HG03066 (cell line): ENCODE results near the gene AP3D1.

Source experiments
- ATAC-seq: cut with Tn5 transposase; IDR thresholded peaks from one replicate; pipeline ENCODE4 v1.9.1; 2021; ENCODE audit warnings: low read depth; ENCODE audit not compliant: unreplicated experiment

AP3D1 gene

DNA sequence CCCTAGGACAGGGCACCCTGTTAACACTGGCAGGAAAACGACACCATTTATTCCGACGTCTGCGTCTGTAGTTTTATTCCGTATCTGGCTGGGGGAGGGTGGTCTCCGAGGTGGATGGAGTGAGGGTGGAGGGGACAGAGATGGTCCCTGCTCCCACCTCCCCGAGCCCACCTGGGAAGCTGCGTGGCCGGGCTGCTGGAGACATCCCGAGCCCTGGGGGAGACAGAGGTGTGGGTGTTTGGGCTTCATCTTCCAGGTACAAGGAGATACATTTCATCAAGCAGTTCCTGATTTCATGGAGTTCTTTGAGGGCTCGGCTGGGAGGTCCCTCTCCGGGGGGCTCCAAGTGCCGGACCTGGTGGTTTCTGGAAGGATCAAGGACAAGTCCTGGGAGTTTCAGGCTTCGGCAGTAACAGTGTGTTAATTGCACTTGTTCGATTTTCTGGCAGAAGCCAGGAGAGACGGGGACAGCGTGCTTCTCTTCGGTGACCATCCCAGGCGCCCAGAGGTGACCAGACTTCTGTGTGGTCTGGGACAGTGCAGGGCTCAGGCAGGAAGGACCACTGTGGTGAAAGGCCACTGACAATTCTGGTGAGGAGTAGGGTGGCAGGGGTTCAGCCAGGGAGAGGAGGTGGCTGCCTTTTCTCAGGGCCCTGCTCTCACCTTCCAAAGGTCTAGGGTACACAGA lies 80.2 kb downstream of the AP3D1 start:
- ATAC-seq: no peak

DNA sequence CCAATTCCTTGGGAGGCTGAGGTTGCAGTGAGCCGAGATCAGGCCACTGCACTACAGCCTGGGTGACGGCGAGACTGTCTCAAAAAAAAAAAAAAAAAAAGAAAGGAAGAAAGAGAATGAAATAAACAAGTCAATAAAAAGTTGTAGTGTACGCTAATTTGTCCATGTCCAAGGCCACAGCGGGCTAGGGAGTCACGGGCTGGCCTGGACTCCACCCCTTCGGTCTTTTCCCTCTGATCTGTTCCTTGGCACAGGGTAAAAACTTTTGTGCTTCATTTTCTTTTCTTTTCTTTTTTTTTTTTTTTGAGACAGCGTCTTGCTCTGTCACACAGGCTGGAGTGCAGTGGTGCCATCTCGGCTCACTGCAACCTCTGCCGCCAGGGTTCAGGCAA lies 80.9 kb downstream of the AP3D1 start:
- ATAC-seq: no peak

- ATAC-seq: no peak
Measured at GRCh38 chr19:2064788-2065524, 86.4 kb downstream of the AP3D1 start.

DNA sequence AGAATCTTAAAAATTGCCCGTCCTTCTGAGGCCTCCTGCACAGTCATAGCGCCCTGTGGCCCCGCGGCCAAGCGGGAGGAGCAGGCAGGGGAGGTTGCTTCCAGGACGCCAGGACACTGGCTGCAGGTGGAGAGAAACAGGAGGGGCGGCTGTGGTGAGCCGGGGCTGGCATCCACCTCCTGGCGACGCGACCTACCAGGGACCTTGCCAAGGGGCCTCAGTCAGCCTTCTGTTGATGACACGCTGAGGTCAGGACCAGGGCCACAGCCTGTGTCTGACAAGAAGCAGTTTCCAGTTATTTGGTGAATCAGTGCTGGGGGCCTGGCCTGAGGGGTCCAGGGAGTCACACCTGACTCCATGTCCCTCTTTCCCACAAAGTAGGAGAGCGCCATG lies 87.0 kb downstream of the AP3D1 start:
- ATAC-seq: no peak

DNA sequence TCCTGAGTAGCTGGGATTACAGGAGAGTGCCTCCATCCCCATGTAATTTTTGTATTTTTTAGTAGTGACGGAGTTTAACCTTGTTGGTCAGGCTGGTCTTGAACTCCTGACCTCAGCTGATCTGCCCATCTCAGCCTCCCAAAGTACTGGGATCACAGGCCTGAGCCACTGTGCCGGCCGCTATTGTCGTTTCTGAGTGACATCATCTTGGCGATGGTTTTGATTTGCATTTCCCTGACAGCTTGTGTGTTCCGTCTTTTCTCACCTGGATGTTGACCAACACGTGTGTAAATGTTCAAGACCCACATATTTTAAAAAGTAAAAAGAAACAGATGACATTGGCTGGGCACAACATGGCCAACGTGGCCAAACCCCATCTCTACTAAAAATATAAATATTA lies 87.5 kb downstream of the AP3D1 start:
- ATAC-seq: no peak

DNA sequence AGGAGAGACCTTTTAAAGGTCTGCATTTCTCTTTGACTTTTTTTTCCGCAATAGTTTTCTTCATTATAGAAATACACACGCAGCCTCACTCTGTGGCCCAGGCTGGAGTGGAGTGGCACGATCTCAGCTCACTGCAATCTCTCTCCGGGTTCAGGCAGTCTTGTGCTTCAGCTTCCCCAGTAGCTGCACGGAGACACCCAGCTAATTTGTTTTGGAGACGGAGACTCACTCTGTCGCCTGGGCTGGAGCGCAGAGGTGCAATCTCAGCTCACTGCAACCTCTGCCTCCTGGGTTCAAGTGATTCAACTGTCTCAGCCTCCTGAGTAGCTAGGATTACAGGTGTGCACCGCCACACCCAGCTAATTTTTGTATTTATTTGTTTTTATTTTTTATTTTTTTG lies 88.6 kb downstream of the AP3D1 start:
- no peak for ATAC-seq

- no peak for ATAC-seq
Measured at GRCh38 chr19:2062389-2062729, 89.0 kb downstream of the AP3D1 start.

- ATAC-seq: peak; percentile 81
Measured at GRCh38 chr19:2061495-2062388, 89.6 kb downstream of the AP3D1 start.

GRCh38 chr19:2060884-2061494 lies 90.4 kb downstream of the AP3D1 start:
- ATAC-seq: peak; percentile 24

GRCh38 chr19:2059422-2060201 lies 91.8 kb downstream of the AP3D1 start:
- no peak for ATAC-seq

DNA sequence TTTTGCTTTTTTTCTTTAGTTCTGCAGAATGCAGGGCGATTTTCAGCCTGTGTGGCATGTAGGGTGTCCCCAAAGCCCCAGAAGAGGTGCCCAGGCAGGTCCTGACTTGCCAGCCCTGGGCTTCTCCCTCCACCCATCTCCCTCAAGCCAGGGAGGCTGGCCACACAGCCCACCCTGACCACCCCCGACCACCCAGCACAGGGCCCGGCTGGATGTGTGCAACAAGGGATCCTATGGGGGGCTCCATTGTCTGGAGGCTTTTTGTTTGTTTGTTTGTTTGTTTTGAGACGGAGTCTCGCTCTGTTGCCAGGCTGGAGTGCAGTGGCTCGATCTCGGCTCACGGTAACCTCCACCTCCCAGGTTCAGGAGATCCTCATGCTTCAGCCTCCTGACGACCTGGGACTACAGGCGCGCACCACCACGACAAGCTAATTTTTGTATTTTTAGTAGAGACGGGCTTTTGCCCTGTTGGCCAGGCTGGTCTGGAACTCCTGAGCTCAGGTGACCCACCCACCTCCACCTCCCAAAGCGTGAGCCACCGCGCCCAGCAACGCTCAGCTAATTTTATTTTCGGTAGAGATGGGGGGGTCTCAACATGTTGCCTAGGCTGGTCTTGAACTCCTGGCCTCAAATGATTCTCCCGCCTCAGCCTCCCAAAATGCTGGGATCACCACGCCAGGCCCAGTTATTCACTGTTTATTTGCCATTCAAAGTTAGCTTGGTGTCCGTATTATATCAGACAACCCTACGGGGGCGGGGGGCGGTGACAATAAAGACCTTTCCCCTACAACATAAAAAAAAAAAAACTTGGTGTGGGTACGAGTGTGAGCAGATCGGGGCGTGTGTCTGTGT lies 92.6 kb downstream of the AP3D1 start:
- ATAC-seq: no peak

DNA sequence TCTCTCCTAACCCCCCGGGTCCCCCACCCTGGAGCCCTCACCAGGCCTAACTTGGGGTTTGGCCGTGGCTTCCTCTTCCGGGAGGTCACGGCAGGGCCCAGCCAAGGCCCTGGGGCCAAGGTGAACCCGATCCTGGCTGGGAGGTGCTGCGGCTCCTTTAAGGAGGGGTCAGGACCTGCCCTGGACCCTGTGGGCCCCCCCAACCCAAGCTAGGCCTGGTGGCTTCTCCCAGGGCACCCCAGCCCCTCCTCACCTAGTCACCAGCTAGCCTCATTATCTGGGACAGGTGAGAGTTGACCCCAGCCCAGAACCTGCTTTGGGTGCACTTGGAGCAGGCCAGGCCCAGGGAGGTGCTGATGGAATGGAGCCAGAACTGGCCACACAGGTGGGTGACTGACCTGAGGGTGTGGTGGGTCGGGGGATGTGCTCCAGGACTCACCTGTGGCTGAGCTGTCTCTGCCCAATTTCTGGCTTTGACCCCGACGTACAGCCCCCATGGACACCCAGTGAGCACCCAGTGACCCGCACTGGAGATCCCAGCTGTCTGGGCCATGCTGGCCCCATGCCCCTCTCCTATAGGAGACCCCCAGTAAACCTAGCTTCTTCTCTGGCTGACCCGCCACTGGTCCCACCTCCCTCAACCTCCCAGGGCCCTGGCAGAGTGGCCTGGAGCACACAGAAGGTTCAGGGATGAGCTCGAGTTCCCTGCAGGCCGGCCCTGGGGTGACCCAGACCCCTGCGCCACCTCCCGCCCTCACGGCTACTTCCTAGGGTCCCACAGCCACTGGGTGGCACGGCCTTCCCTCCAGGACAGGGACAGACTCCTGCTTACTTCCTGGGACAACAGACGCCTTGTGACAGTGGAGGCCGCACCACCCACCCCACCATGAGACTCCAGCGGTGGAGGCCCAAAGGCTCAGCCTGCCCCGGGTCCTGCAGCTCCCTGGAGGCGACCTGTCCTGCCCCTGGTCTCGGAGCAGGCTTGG lies 93.6 kb downstream of the AP3D1 start:
- ATAC-seq: no peak

DNA sequence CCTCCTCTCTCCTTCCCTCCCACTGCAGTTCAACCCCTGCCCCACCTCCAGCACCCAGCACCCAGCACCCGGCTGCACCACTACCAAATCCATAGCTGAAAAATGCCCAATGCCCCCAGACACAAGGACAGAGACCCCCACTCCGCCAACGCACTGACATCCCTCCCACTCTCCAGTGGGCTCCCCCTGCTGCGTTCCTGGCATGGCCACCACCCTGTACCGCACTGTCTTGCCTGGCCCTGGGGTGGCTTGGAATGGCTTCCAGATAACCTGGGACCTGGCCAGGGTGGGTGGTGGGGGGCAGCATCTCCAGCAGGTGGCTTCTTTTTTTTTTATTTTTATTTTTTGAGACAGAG lies 94.6 kb downstream of the AP3D1 start:
- ATAC-seq: no peak

DNA sequence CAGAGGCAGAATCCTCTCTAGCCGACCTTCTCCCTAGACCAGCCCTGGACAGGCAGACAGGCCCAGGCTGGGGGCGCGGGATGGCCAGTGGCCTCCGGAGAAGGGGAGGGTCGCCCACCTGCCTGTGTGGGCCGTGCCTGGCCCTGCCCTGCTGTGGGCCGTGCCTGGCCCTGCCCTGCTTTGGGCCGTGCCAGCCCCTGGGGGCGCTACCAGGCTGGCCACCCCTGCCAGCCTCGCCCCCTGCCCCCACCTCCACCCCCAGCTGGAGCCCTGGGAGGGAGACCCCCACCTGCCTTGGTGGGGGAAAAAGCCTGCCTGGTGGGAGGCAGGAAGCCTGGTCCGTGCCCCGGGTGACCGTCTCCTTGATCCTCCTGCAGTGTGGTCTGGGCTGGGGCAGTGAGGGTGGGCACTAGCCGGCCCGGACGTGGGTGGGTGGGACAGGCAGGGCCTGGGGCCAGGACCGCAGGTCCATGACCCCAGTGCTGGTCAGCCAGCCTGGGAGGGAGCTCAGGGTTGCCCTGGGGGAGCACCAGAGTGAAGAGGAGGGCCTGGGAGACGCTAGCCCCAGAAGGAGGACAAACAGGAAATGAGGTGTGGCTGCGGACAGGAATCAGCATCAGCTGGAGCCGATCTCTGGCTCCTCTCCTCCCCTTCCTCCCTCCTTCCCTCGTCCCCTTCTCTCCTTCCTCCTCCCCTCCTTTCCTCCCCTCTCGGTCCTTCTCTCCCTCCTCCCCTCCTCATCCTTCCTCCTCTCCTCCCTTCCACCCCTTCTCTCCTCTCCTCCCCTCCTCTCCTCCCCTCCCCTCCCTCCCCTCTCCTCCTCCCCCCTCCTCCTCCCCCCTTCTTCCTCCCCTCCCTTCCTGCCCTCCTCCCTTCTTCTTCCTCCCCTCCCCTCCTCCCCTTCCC lies 95.2 kb downstream of the AP3D1 start:
- ATAC-seq: no peak

DNA sequence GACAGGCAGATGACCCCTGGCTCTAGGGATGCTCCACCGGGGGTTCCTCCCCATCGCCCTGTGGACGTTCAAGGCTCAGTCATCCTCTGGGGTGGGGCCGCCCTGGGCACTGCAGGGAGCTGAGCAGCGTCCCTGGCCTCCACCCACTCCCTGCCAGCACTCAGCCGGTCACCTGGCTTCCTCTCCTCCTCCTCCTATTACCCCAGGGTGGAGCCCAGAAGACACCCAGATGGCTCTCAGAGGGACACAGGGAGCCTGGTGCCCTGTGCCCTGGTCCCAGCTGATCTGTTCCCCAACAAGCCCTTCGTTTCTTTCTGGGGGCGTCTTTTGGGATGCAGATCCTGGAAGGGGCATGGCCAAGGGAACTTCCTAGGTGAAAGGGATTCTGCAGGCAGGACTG lies 96.6 kb downstream of the AP3D1 start:
- no peak for ATAC-seq

- ATAC-seq: no peak
Measured at GRCh38 chr19:2053601-2054389, 97.6 kb downstream of the AP3D1 start.
